Endothelial cell of umbilical vein (primary cell): ENCODE data around the gene NEDD4L. TPM values are rescaled to one million over a fixed set of nuclear protein-coding genes. Genes with fewer than 3 reads are reported as not detected.

Source experiments
- BruUV-seq: library from RNA; stranded (reverse); fragments of 400-500 nt; replicated peaks from 2 replicates; lab custom pipeline; 2021; lab: Mats Ljungman, UMichigan
- CTCF ChIA-PET: fragments of 300-600, 350-600 bp; sonication (Branson Sonifier 250); formaldehyde crosslinking; loops from one replicate; lab custom pipeline; 2021; ENCODE audit warnings: antibody characterized with exemption, inconsistent platforms; lab: Charles Lee
- POLR2A ChIA-PET: fragments of 300-600, 350-600 bp; sonication (Branson Sonifier 250); formaldehyde crosslinking; loops from one replicate; lab custom pipeline; 2021; ENCODE audit warnings: antibody characterized with exemption, inconsistent platforms; lab: Charles Lee
- DNase-seq: peaks from one replicate; pipeline ENCODE4 v3.0.0-alpha.2; 2011; ENCODE audit warnings: low read depth, low spot score
- FAIRE-seq: peaks from 2 replicates; lab custom pipeline; 2011; peaks lifted over from hg19 to GRCh38; lab: Jason Lieb, UNC
- H2AFZ ChIP-seq: 2 replicates; pipeline ENCODE4 v1.6.0; 2012; ENCODE audit warnings: low read depth, low read length, control low read depth, inconsistent platforms
- H3K27ac ChIP-seq: 2 replicates; pipeline ENCODE4 v1.5.1; 2011; ENCODE audit warnings: low read depth, mild to moderate bottlenecking, control low read depth, low read length, moderate library complexity; ENCODE audit not compliant: insufficient read depth
- H3K27me3 ChIP-seq, 2 experiments: 2 replicates each; pipeline versions ENCODE4 v1.6.0 to v1.6.1; 2011; ENCODE audit warnings: low read length in 2 of 2, mixed read lengths in 1 of 2; ENCODE audit not compliant: control insufficient read depth in 2 of 2, insufficient read depth in 2 of 2
- H3K36me3 ChIP-seq, 2 experiments: 2 replicates in 1 of 2; 3 replicates in 1 of 2; pipeline ENCODE4 v1.5.1; 2011; ENCODE audit warnings: low read length in 2 of 2, mild to moderate bottlenecking in 1 of 2, moderate library complexity in 1 of 2; ENCODE audit not compliant: control insufficient read depth in 2 of 2, insufficient read depth in 2 of 2; ENCODE audit errors: extremely low read depth in 1 of 2
- H3K4me1 ChIP-seq: 3 replicates; pipeline ENCODE4 v1.5.1; 2011; ENCODE audit warnings: mild to moderate bottlenecking, low read length; ENCODE audit not compliant: control insufficient read depth, insufficient read depth; ENCODE audit errors: extremely low read depth
- H3K4me2 ChIP-seq: 2 replicates; pipeline ENCODE4 v1.6.1; 2011; ENCODE audit warnings: low read length, control low read depth, mixed read lengths; ENCODE audit not compliant: insufficient read depth
- H3K4me3 ChIP-seq, 3 experiments: fragments of 200-600 bp in 1 of 3; sonication (generic), shearing (Covaris generic) in 1 of 3; replicated peaks in 1 of 3; 2 replicates each; pipeline ENCODE4 v1.5.1; 2011 to 2016; ENCODE audit warnings: control low read depth in 3 of 3, low read length in 3 of 3, mild to moderate bottlenecking in 2 of 3, inconsistent platforms in 1 of 3, low read depth in 1 of 3, moderate library complexity in 1 of 3; ENCODE audit not compliant: insufficient read depth in 1 of 3
- H3K79me2 ChIP-seq: 2 replicates; pipeline ENCODE4 v1.6.0; 2012; ENCODE audit warnings: low read length, inconsistent platforms; ENCODE audit not compliant: control insufficient read depth, insufficient read depth
- H3K9ac ChIP-seq: replicated peaks from 2 replicates; pipeline ENCODE3; 2011; ENCODE audit warnings: low read length, control low read depth; ENCODE audit not compliant: insufficient read depth; ENCODE audit errors: extremely low read depth
- H3K9me1 ChIP-seq: replicated peaks from 3 replicates; pipeline ENCODE4 v1.6.0; 2011; ENCODE audit warnings: mild to moderate bottlenecking, low read length; ENCODE audit not compliant: control insufficient read depth, insufficient read depth; ENCODE audit errors: extremely low read depth
- H3K9me3 ChIP-seq: replicated peaks from 2 replicates; pipeline ENCODE4 v1.5.1; 2012; ENCODE audit warnings: low read length, inconsistent platforms; ENCODE audit not compliant: control insufficient read depth, insufficient read depth
- H4K20me1 ChIP-seq: replicated peaks from 2 replicates; pipeline ENCODE3; 2011; ENCODE audit warnings: mild to moderate bottlenecking, low read length; ENCODE audit not compliant: control insufficient read depth, insufficient read depth; ENCODE audit errors: extremely low read depth
- CTCF ChIP-seq, 2 donors: IDR thresholded peaks; 1 replicate in 1 of 2; 2 replicates in 1 of 2; pipeline ENCODE4 v1.5.1; 2011; ENCODE audit warnings: low read length in 2 of 2, mild to moderate bottlenecking in 2 of 2, moderate library complexity in 2 of 2, control low read depth in 1 of 2, inconsistent platforms in 1 of 2, low read depth in 1 of 2; ENCODE audit not compliant: insufficient read depth in 1 of 2; ENCODE audit errors: extremely low read depth in 1 of 2
- EZH2 ChIP-seq: IDR thresholded peaks from 2 replicates; pipeline ENCODE4 v1.6.1; 2012; ENCODE audit warnings: borderline replicate concordance, low read depth, mild to moderate bottlenecking, moderate library complexity, low read length, inconsistent platforms; ENCODE audit not compliant: severe bottlenecking
- FOS ChIP-seq: IDR thresholded peaks from 2 replicates; pipeline ENCODE4 v1.6.1; 2011; ENCODE audit warnings: mild to moderate bottlenecking, low read length, moderate library complexity, borderline replicate concordance; ENCODE audit not compliant: insufficient read depth
- GATA2 ChIP-seq: IDR thresholded peaks from 2 replicates; pipeline ENCODE4 v1.7.0; 2011; ENCODE audit warnings: low read depth, mild to moderate bottlenecking, moderate library complexity, mixed read lengths, low read length; ENCODE audit not compliant: insufficient read length, insufficient read depth
- JUN ChIP-seq: IDR thresholded peaks from 2 replicates; pipeline ENCODE4 v1.6.1; 2011; ENCODE audit warnings: borderline replicate concordance, low read depth; ENCODE audit not compliant: insufficient read length, insufficient read depth
- MAX ChIP-seq: IDR thresholded peaks from 2 replicates; pipeline ENCODE4 v1.6.1; 2011; ENCODE audit not compliant: insufficient read depth, insufficient read length
- MYC ChIP-seq: IDR thresholded peaks from one replicate; pipeline ENCODE4 v1.6.1; 2011; ENCODE audit warnings: mild to moderate bottlenecking, low read depth, low read length
- POLR2A ChIP-seq: IDR thresholded peaks from 2 replicates; pipeline ENCODE4 v1.6.1; 2012; ENCODE audit warnings: low read depth, mild to moderate bottlenecking, control low read depth, low read length
- POLR2AphosphoS5 ChIP-seq: IDR thresholded peaks from 2 replicates; pipeline ENCODE4 v1.6.1; 2012; ENCODE audit warnings: low read depth, mild to moderate bottlenecking, control low read depth, low read length, moderate library complexity; ENCODE audit not compliant: insufficient read depth
- dilution Hi-C: fragments of 300-500 bp; cut with MboI; formaldehyde crosslinking; loops from one replicate; pipeline ENCODE4 v1.15.0; 2019; ENCODE audit warnings: low sequenced_read_pairs; ENCODE audit not compliant: extremely low pct_ligation_motif_present
- intact Hi-C: fragments of 100-400 bp; cut with micrococcal nuclease; formaldehyde crosslinking; loops from one replicate; pipeline ENCODE4 v1.10.0; 2022
- polyA plus RNA-seq, 4 experiments: library from polyadenylated mRNA; depleted of rRNA in 3 of 4; stranded (reverse) in 3 of 4; unstranded in 1 of 4; fragments of >200 nt; gene quantifications; 2 replicates each; pipeline versions ENCODE4 v1.2.1 to v1.2.3, GENCODE V29; 2011 to 2012; ENCODE audit warnings: missing spikeins in 1 of 4
- total RNA-seq: library from RNA; stranded (reverse); gene quantifications from 2 replicates; pipeline ENCODE4 v1.2.3, GENCODE V29; 2021

NEDD4L gene
- total and polyA plus RNA-seq, 2 donors (not counting 3 experiments of a cell fraction or from before 2014, with no cell fraction given): 20.5 to 78.9 TPM

- no peak overlapping the region for H3K27ac ChIP-seq
- FAIRE-seq: no peak
These were observed 124.2 kb downstream of the NEDD4L start for GRCh38 chr18:58168221-58168620.

GRCh38 chr18:58168993-58169392, 125.0 kb downstream of the NEDD4L start:
- no peak overlapping the region for H3K9ac ChIP-seq
- no peaks in the 10 kb centered on the region for H3K27me3 ChIP-seq
- H4K20me1 ChIP-seq: no peaks in the 10 kb centered on the region
- ChIA-PET POLR2A (no interaction called here), CTCF (interaction anchor here (1.2 kb wide), 1 partner anchor 12 kb away, joined by 3 read pairs; no protein-coding TSS in a partner anchor)
- no peak overlapping the region for H3K27ac ChIP-seq
- dilution Hi-C loops (no loop called here), intact Hi-C loops (no loop called here)
- H3K4me2 ChIP-seq: no peak overlapping the region
- H2AFZ ChIP-seq: no peak overlapping the region
- H3K36me3 ChIP-seq: no peaks in the 10 kb centered on the region
- H3K4me3 ChIP-seq: no peak overlapping the region
- H3K4me1 ChIP-seq: no peaks in the 10 kb centered on the region
- no peak for TF ChIP-seq CTCF (IDR thresholded peaks at IDR 0.05; ENCODE audit: extremely low read depth in 1 of 2, insufficient read depth in 1 of 2, low read depth in 1 of 2, low read length in 2 of 2)
- no peak for TF ChIP-seq POLR2A
- no peak for TF ChIP-seq FOS
- TF ChIP-seq EZH2: no peak
- TF ChIP-seq MAX: no peak
- no peak for TF ChIP-seq JUN
- no peak for TF ChIP-seq GATA2
- TF ChIP-seq MYC: no peak
- no peak for TF ChIP-seq POLR2AphosphoS5
- H3K9me3 ChIP-seq: no peaks in the 10 kb centered on the region
- BruUV-seq: no TSS peak
- no peaks in the 10 kb centered on the region for H3K9me1 ChIP-seq
- no peak for DNase-seq
- no peak for FAIRE-seq
- no peaks in the 10 kb centered on the region for H3K79me2 ChIP-seq

More at GRCh38 chr18:58168221-58168620, 124.2 kb downstream of the NEDD4L start:
- BruUV-seq: no TSS peak
- POLR2A ChIA-PET: no interaction called here
- H3K9ac ChIP-seq: no peak overlapping the region
- H3K27me3 ChIP-seq: no peaks in the 10 kb centered on the region
- H4K20me1 ChIP-seq: no peaks in the 10 kb centered on the region
- CTCF ChIA-PET: interaction anchor here (1.2 kb wide), 1 partner anchor 13 kb away, joined by 3 read pairs; no protein-coding TSS in a partner anchor
- DNase-seq: no peak
- H3K9me1 ChIP-seq: no peaks in the 10 kb centered on the region
- no peaks in the 10 kb centered on the region for H3K36me3 ChIP-seq
- intact Hi-C loops (no loop called here), dilution Hi-C loops (no loop called here)
- H3K79me2 ChIP-seq: no peaks in the 10 kb centered on the region
- no peak overlapping the region for H3K4me2 ChIP-seq
- H3K9me3 ChIP-seq: no peaks in the 10 kb centered on the region
- no peak overlapping the region for H3K4me3 ChIP-seq
- H3K4me1 ChIP-seq: no peaks in the 10 kb centered on the region
- no peak overlapping the region for H2AFZ ChIP-seq
- no peak for TF ChIP-seq POLR2AphosphoS5
